Ovary (tissue), 9 donors: ENCODE results near the gene RERE. TPM values are rescaled to one million over a fixed set of nuclear protein-coding genes. Genes with fewer than 3 reads are reported as not detected.

Source experiments
- DNase-seq, 5 donors: peaks; one replicate each; pipeline ENCODE4 v3.0.0-alpha.2; 2019 to 2020
- H3K27ac ChIP-seq, 2 donors: fragments of 200-600 bp; one replicate each; pipeline versions ENCODE4 v1.5.1 to v1.8.0; 2019 to 2022
- H3K27me3 ChIP-seq: fragments of 200-600 bp; one replicate; pipeline ENCODE4 v1.8.0; 2022
- H3K36me3 ChIP-seq: fragments of 200-600 bp; sonication (generic); one replicate; pipeline ENCODE4 v1.5.1; 2019
- H3K4me1 ChIP-seq: one replicate; pipeline ENCODE4 v1.8.1; 2013; ENCODE audit warnings: mild to moderate bottlenecking, moderate library complexity; ENCODE audit not compliant: insufficient read depth
- H3K4me3 ChIP-seq: fragments of 200-600 bp; sonication (generic); one replicate; pipeline ENCODE4 v1.5.1; 2017
- H3K9me3 ChIP-seq, 2 donors: fragments of 200-600 bp in 1 of 2; sonication (generic) in 1 of 2; one replicate each; pipeline versions ENCODE4 v1.5.1 to v1.8.1; 2013 to 2019; ENCODE audit warnings: mild to moderate bottlenecking in 1 of 2, moderate library complexity in 1 of 2
- EP300 ChIP-seq: sonication (generic); formaldehyde crosslinking; IDR thresholded peaks from one replicate; pipeline ENCODE4 v1.6.1; 2017; ENCODE audit warnings: antibody characterized with exemption
- POLR2A ChIP-seq: fragments of 450-650 bp; IDR thresholded peaks from one replicate; pipeline ENCODE4 v1.6.1; 2017; ENCODE audit warnings: antibody characterized with exemption, mild to moderate bottlenecking, moderate library complexity
- WGBS, 3 donors: extraction: QIAGEN DNeasy Blood & Tissue Kit in 1 of 3; methylation state at CpG; one replicate each; pipeline versions ENCODE4 v1.1.5 to v1.1.7; 2013 to 2017; 5-methylcytosine and 5-hydroxymethylcytosine counted together
- intact Hi-C, 4 donors: fragments of 100-400 bp; cut with DNase I; formaldehyde crosslinking; loops; one replicate each; pipeline versions ENCODE4 v1.11.0 to v1.15.1; 2022 to 2023
- polyA plus RNA-seq, 2 donors: library from polyadenylated mRNA; stranded (reverse); fragments of 200-250 nt in 1 of 2; fragments of 350-450 nt in 1 of 2; fragmentation: Illumina TruSeq in 1 of 2; extraction: RNeasy Lipid Tissue Mini Kit (QIAGEN cat#74804) in 1 of 2; gene quantifications; one replicate each; pipeline ENCODE4 v1.2.3, GENCODE V29; 2013 to 2014
- total RNA-seq, 7 donors: library from RNA; depleted of rRNA in 2 of 7; stranded (reverse); fragments of >200 nt in 2 of 7; fragmentation: NEBNext Ultra II Directional in 3 of 7; extraction: Animal tissue kit (Norgen Biotek cat#: 25700) in 3 of 7; gene quantifications; one replicate each; pipeline versions ENCODE4 v1.1.0 to v1.2.4, GENCODE V29; 2016 to 2023
- TF ChIP-seq, protein P1 (sequence below), 3 donors: fragments of 450-650 bp in 2 of 3; fragments of 200-600 bp in 1 of 3; IDR thresholded peaks; one replicate each; pipeline versions ENCODE4 v1.5.1 to v1.8.0; 2016 to 2022; ENCODE audit warnings: antibody characterized with exemption in 3 of 3, mild to moderate bottlenecking in 1 of 3
- donor health status: DM: no; HTN: no; CAD: no; lungs with moderate emphysema.
- donor health status: DM: no; HTN: no; CAD: no.
- donor health status: Bipolar disorder and iron deficiency.
- donor health status: DM: yes; HTN: yes; CAD: no.
- donor health status: DM: no; HTN: no; CAD: no.
- donor health status: DM: yes; HTN: yes; CAD: no.

Gene RERE
- total and polyA plus RNA-seq, 9 donors = 36.7 to 119 (median 114) TPM

DNA sequence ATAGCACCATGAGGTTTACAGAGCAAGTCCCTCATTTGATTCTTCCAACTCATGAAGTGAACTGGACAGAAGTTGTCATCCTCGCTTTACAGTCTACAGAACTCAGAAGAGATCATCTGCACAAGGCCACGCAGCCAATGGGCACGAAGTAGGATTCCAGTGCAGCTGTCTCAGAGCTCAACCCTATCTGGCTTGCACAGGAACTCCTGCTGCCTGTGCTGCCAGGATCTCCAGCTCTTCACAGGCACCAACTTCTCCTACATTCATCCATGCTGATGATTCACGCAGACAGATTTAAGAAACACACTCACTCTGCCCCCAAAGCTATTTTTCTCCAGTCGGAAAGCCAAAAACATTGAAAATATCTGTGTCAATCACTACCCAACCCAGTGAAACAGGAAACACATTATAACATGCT, 157.0 kb downstream of the RERE start:
- 3 to 8% (median 8%) methylated on average over 5 of the region's 5 CpGs for WGBS, 3 donors
- Histone ChIP-seq H3K4me3 (no peak overlapping the region), H3K27me3 (no peaks in the 10 kb centered on the region), H3K27ac (peak overlapping the region in 1 of 2 donors; percentile 51), H3K4me1 (peaks cover 32% of the 10 kb centered on the region), H3K36me3 (no peaks in the 10 kb centered on the region), H3K9me3 (no peaks in the 10 kb centered on the region)
- DNase-seq = peak in 4 of 5 donors; percentile 34 to 46 (median 36)
- no peak for TF ChIP-seq EP300
- TF ChIP-seq POLR2A = no peak
- TF ChIP-seq, protein P1, sequence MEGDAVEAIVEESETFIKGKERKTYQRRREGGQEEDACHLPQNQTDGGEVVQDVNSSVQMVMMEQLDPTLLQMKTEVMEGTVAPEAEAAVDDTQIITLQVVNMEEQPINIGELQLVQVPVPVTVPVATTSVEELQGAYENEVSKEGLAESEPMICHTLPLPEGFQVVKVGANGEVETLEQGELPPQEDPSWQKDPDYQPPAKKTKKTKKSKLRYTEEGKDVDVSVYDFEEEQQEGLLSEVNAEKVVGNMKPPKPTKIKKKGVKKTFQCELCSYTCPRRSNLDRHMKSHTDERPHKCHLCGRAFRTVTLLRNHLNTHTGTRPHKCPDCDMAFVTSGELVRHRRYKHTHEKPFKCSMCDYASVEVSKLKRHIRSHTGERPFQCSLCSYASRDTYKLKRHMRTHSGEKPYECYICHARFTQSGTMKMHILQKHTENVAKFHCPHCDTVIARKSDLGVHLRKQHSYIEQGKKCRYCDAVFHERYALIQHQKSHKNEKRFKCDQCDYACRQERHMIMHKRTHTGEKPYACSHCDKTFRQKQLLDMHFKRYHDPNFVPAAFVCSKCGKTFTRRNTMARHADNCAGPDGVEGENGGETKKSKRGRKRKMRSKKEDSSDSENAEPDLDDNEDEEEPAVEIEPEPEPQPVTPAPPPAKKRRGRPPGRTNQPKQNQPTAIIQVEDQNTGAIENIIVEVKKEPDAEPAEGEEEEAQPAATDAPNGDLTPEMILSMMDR (IDR thresholded peaks at IDR 0.05) = no peak
- intact Hi-C loops = loop anchor here in 3 of 4 donors (10.0 kb wide), 2 partner anchors 96 to 196 kb away; no protein-coding TSS in a partner anchor

DNA sequence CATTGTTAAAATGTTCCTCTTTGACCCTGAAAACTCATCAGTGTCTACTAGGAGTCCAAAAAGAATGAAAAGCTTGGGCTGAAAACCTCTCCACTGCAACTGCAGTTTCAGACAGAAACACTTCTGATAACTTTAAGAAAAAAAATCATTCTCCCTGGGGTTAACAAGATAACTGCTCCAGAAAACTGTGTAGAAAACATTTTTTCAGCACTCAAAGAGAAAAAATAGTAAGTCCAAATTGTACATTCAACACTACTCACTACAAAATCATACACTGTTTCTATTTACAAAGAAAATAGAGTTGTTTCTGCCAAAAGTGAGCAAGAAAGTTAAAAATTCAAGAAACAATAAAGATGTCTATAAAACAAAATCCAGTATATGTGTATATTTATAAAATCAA, 157.8 kb downstream of the RERE start:
- H3K9me3 ChIP-seq = no peaks in the 10 kb centered on the region
- H3K4me3 ChIP-seq = no peak overlapping the region
- no peaks in the 10 kb centered on the region for H3K36me3 ChIP-seq
- intact Hi-C loops = no loop called here
- no peaks in the 10 kb centered on the region for H3K27me3 ChIP-seq
- peaks cover 29% of the 10 kb centered on the region for H3K4me1 ChIP-seq
- H3K27ac ChIP-seq = no peak overlapping the region
- no peak for DNase-seq
- TF ChIP-seq, protein P1 (IDR thresholded peaks at IDR 0.05) = no peak
- TF ChIP-seq POLR2A = no peak
- no peak for TF ChIP-seq EP300

DNA sequence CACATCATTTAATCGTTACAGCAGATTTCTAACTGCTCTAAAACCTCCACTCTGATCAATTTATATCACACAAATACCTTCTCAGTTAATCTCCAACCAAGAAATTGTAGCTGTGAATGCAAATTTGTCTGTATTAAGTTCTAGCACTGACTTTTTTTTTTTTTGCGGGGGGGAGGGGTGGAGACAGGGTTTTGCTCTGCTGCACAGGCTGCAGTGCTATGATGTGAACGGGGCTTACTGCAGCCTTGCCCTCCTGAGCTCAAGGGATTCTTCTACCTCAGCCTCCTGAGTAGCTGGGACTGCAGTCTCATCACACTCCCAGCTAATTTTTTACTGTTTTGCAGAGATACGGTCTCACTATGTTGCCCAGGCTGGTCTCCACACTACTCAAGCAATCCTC, 163.6 kb downstream of the RERE start:
- no peaks in the 10 kb centered on the region for H3K27me3 ChIP-seq
- TF ChIP-seq EP300 (no peak), POLR2A (no peak)
- TF ChIP-seq, protein P1 (IDR thresholded peaks at IDR 0.05) = no peak
- intact Hi-C loops = no loop called here
- no peak for DNase-seq
- no peaks in the 10 kb centered on the region for H3K9me3 ChIP-seq
- H3K4me1 ChIP-seq = peaks cover 14% of the 10 kb centered on the region
- no peaks in the 10 kb centered on the region for H3K36me3 ChIP-seq
- H3K4me3 ChIP-seq = no peak overlapping the region
- H3K27ac ChIP-seq = no peak overlapping the region
- 81 to 86% (median 86%) methylated on average over 4 of the region's 4 CpGs for WGBS, 3 donors

- no peaks in the 10 kb centered on the region for H3K36me3 ChIP-seq
- intact Hi-C loops = no loop called here
- 23 to 33% (median 25%) methylated on average over 7 of the region's 7 CpGs for WGBS, 3 donors
- H3K9me3 ChIP-seq = no peaks in the 10 kb centered on the region
- peak in 1 of 5 donors; percentile 20 for DNase-seq
- H3K4me1 ChIP-seq = peaks cover 14% of the 10 kb centered on the region
- H3K27ac ChIP-seq = peak overlapping the region in 1 of 2 donors; percentile 42
- TF ChIP-seq EP300 (no peak), POLR2A (no peak)
- TF ChIP-seq, protein P1 (IDR thresholded peaks at IDR 0.05) = no peak
- no peak overlapping the region for H3K4me3 ChIP-seq
- no peaks in the 10 kb centered on the region for H3K27me3 ChIP-seq
Observed at GRCh38 chr1:8652467-8653046, 164.9 kb downstream of the RERE start.
